OCI-LY7 (cell line): ENCODE measurements around the gene OXSR1. TPM values are rescaled to one million over a fixed set of nuclear protein-coding genes. Genes with fewer than 3 reads are reported as not detected.
"Not testable (repeated sequence)": the region's sequence is repeated elsewhere in the genome, so short reads cannot be mapped to it uniquely, and the experiment has no call there.

ENCODE experiments used
- BruUV-seq: library from RNA; stranded (reverse); fragments of 400-500 nt; replicated peaks from 2 replicates; lab custom pipeline; 2021; lab: Mats Ljungman, UMichigan
- CTCF ChIA-PET: fragments of 300-600 bp; sonication (Branson Sonifier 250); formaldehyde crosslinking; loops from one replicate; lab custom pipeline; 2022; ENCODE audit warnings: antibody characterized with exemption; ENCODE audit not compliant: unreplicated experiment; lab: Charles Lee
- POLR2A ChIA-PET: fragments of 300-600 bp; sonication (Branson Sonifier 250); formaldehyde crosslinking; loops from one replicate; lab custom pipeline; 2022; ENCODE audit warnings: antibody characterized with exemption; lab: Charles Lee
- DNase-seq: peaks from one replicate; pipeline ENCODE4 v3.0.0-alpha.2; 2015; ENCODE audit warnings: low spot score
- H2AFZ ChIP-seq: fragments of 200-600 bp; sonication (generic), shearing (Covaris generic); 2 replicates; pipeline ENCODE4 v1.6.1; 2014; ENCODE audit warnings: mild to moderate bottlenecking, antibody characterized with exemption, low read length, moderate library complexity
- H3K27ac ChIP-seq: fragments of 200-600 bp; sonication (generic); 2 replicates; pipeline ENCODE4 v1.5.1; 2014; ENCODE audit warnings: mixed run types, low read depth, mild to moderate bottlenecking, moderate library complexity, low read length, inconsistent platforms; ENCODE audit not compliant: poor library complexity, severe bottlenecking
- H3K36me3 ChIP-seq: fragments of 200-600 bp; sonication (generic); 2 replicates; pipeline ENCODE4 v1.6.1; 2014; ENCODE audit warnings: mild to moderate bottlenecking, antibody characterized with exemption, low read length, moderate library complexity, mixed read lengths; ENCODE audit not compliant: insufficient read depth
- H3K4me1 ChIP-seq: fragments of 200-600 bp; sonication (generic); 2 replicates; pipeline ENCODE4 v1.5.1; 2014; ENCODE audit warnings: mild to moderate bottlenecking, low read length; ENCODE audit not compliant: insufficient read depth, poor library complexity, severe bottlenecking
- H3K4me2 ChIP-seq: fragments of 200-600 bp; sonication (generic); 2 replicates; pipeline ENCODE4 v1.6.1; 2014; ENCODE audit warnings: mild to moderate bottlenecking, low read length
- H3K4me3 ChIP-seq: fragments of 200-600 bp; sonication (generic); 2 replicates; pipeline ENCODE4 v1.5.1; 2014; ENCODE audit warnings: mild to moderate bottlenecking, low read depth, low read length; ENCODE audit not compliant: poor library complexity, severe bottlenecking
- H3K79me2 ChIP-seq: fragments of 200-600 bp; sonication (generic); 2 replicates; pipeline ENCODE4 v1.6.1; 2016; ENCODE audit warnings: low read depth, mild to moderate bottlenecking, low read length, moderate library complexity, mixed read lengths; ENCODE audit not compliant: insufficient read depth
- H3K9me2 ChIP-seq: fragments of 200-600 bp; sonication (generic); 2 replicates; pipeline ENCODE4 v1.6.1; 2016; ENCODE audit warnings: mild to moderate bottlenecking, low read length, mixed read lengths; ENCODE audit not compliant: insufficient read depth
- H3K9me3 ChIP-seq: fragments of 200-600 bp; sonication (generic); 2 replicates; pipeline ENCODE4 v1.6.1; 2014; ENCODE audit warnings: mild to moderate bottlenecking, mixed run types, low read length, mixed read lengths
- H4K20me1 ChIP-seq: fragments of 200-600 bp; sonication (generic); 2 replicates; pipeline ENCODE4 v1.6.1; 2014; ENCODE audit warnings: mild to moderate bottlenecking, antibody characterized with exemption, low read length, moderate library complexity, mixed read lengths; ENCODE audit not compliant: insufficient read depth
- CTCF ChIP-seq: fragments of 200-600 bp; sonication (generic); conservative IDR thresholded peaks from 2 replicates; pipeline ENCODE4 v1.5.1; 2014; ENCODE audit warnings: mild to moderate bottlenecking, antibody characterized with exemption, low read length, moderate library complexity, mixed read lengths
- EZH2phosphoT487 ChIP-seq: fragments of 200-600 bp; sonication (generic); IDR thresholded peaks from 2 replicates; pipeline ENCODE4 v1.6.1; 2018; ENCODE audit warnings: low read depth, borderline replicate concordance, mild to moderate bottlenecking, mixed run types, antibody characterized with exemption, low read length, moderate library complexity, mixed read lengths
- intact Hi-C: fragments of 100-400 bp; cut with micrococcal nuclease; formaldehyde crosslinking; loops from one replicate; pipeline ENCODE4 v1.10.0; 2022; ENCODE audit not compliant: unreplicated experiment
- total RNA-seq, 2 experiments: library from RNA; depleted of rRNA in 1 of 2; stranded (reverse); fragments of >200 nt in 1 of 2; shearing (Covaris generic) in 1 of 2; gene quantifications; 2 replicates each; pipeline ENCODE4 v1.2.3, GENCODE V29; 2014 to 2022

The OXSR1 gene
- total RNA-seq, 2 experiments from 2014 or later, result 21.4 to 43.7 TPM

GRCh38 chr3:38158472-38158871 lies 6.9 kb upstream of the OXSR1 start:
- no peaks in the 10 kb centered on the region for H3K4me1 ChIP-seq
- H3K4me3 ChIP-seq, result no peak overlapping the region
- no peak for DNase-seq
- CTCF ChIA-PET, result no interaction called here
- intact Hi-C loops, result no loop called here
- TF ChIP-seq CTCF (no peak), EZH2phosphoT487 (no peak)
- H2AFZ ChIP-seq, result no peak overlapping the region
- no peaks in the 10 kb centered on the region for H3K9me3 ChIP-seq
- H4K20me1 ChIP-seq, result no peaks in the 10 kb centered on the region
- no peak overlapping the region for H3K27ac ChIP-seq
- H3K36me3 ChIP-seq, result no peaks in the 10 kb centered on the region
- H3K9me2 ChIP-seq, result no peaks in the 10 kb centered on the region
- no TSS peak for BruUV-seq
- H3K4me2 ChIP-seq, result no peak overlapping the region
- POLR2A ChIA-PET, result interaction anchor here (2.0 kb wide), 1 partner anchor 10 kb away, joined by 10 read pairs; no protein-coding TSS in a partner anchor
- H3K79me2 ChIP-seq, result no peaks in the 10 kb centered on the region

- DNase-seq, CTCF ChIA-PET, H3K79me2 ChIP-seq, H3K4me2 ChIP-seq, H3K4me1 ChIP-seq, BruUV-seq, H4K20me1 ChIP-seq, H3K27ac ChIP-seq, H3K4me3 ChIP-seq, H2AFZ ChIP-seq, H3K9me3 ChIP-seq, POLR2A ChIA-PET, H3K9me2 ChIP-seq, intact Hi-C loops, H3K36me3 ChIP-seq: not testable (repeated sequence)
These were observed 4.6 kb upstream of the OXSR1 start for GRCh38 chr3:38160704-38161103.

GRCh38 chr3:38163117-38163840 lies 2.1 kb upstream of the OXSR1 start:
- no peaks in the 10 kb centered on the region for H3K9me3 ChIP-seq
- peak; percentile 46 for DNase-seq
- H3K9me2 ChIP-seq, result no peaks in the 10 kb centered on the region
- CTCF ChIA-PET, result no interaction called here
- 0 out of 2 replicates have a peak, but pooled peaks have one; percentile 22 for TF ChIP-seq CTCF
- no peak for TF ChIP-seq EZH2phosphoT487
- no peak overlapping the region for H3K4me3 ChIP-seq
- H3K4me1 ChIP-seq, result peaks cover 27% of the 10 kb centered on the region
- H3K4me2 ChIP-seq, result peak overlapping the region; percentile 86; the same call in 1 of the 2 replicates
- intact Hi-C loops, result no loop called here
- H2AFZ ChIP-seq, result no peak overlapping the region
- no peaks in the 10 kb centered on the region; the same call in 1 of the 2 replicates for H3K36me3 ChIP-seq
- H4K20me1 ChIP-seq, result peaks cover 15% of the 10 kb centered on the region; the same call in 1 of the 2 replicates
- POLR2A ChIA-PET, result interaction anchor here (0.6 to 5.0 kb wide), 5 partner anchors 10 to 44 kb away, joined by 3 to 42 read pairs (median 9); partner anchors contain the start of genes ACAA1 and MYD88
- no peak overlapping the region for H3K27ac ChIP-seq
- BruUV-seq, result no TSS peak
- peaks cover 28% of the 10 kb centered on the region for H3K79me2 ChIP-seq
